ENCODE measurements around the gene UST.

DNA sequence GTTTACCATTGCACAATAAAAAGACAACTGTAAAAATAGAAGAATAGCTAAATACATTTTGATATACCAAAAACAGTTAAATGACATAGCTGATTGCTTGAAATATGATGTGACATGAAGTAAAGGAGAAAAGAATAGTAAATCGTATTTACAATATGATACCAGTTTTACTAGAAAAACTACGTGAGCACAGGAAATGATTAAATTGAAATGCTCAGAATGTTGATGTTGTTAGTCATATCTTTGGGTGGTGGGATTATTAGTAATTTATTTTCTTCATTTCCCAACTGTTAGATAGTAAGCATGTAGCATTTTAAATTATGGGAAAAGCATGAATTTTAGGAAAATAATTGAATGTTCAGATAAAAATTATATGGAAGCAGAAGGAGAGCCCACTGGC lies 302.4 kb downstream of the UST start:
- TF ChIP-seq, protein P1, sequence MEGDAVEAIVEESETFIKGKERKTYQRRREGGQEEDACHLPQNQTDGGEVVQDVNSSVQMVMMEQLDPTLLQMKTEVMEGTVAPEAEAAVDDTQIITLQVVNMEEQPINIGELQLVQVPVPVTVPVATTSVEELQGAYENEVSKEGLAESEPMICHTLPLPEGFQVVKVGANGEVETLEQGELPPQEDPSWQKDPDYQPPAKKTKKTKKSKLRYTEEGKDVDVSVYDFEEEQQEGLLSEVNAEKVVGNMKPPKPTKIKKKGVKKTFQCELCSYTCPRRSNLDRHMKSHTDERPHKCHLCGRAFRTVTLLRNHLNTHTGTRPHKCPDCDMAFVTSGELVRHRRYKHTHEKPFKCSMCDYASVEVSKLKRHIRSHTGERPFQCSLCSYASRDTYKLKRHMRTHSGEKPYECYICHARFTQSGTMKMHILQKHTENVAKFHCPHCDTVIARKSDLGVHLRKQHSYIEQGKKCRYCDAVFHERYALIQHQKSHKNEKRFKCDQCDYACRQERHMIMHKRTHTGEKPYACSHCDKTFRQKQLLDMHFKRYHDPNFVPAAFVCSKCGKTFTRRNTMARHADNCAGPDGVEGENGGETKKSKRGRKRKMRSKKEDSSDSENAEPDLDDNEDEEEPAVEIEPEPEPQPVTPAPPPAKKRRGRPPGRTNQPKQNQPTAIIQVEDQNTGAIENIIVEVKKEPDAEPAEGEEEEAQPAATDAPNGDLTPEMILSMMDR (IDR thresholded peaks at IDR 0.05 in 4 of 5, conservative IDR thresholded peaks at IDR 0.05 in 1 of 5), result no peak
- TF ChIP-seq POLR2A (IDR thresholded peaks at IDR 0.05), result no peak

Measured in gastrocnemius medialis (tissue), 4 donors.